ENCODE data around the gene MYH7.
A peak's percentile ranks its signal among the peaks of the same experiment; 100 is the strongest.
"Not testable (repeated sequence)": the region's sequence is repeated elsewhere in the genome, so short reads cannot be mapped to it uniquely, and the experiment has no call there.

MYH7 gene

GRCh38 chr14:23457587-23458445 is 22.4 kb upstream of the MYH7 start:
- TF ChIP-seq ZFX (IDR thresholded peaks at IDR 0.05) (no peak), CTCF (conservative IDR thresholded peaks at IDR 0.05) (no peak)
- no peak overlapping the region for H3K27ac ChIP-seq

GRCh38 chr14:23456883-23457586 is 21.6 kb upstream of the MYH7 start:
- H3K27ac ChIP-seq, result not testable (repeated sequence)
- peak; percentile 32 for TF ChIP-seq CTCF (conservative IDR thresholded peaks at IDR 0.05)

GRCh38 chr14:23454445-23454856 is 19.0 kb upstream of the MYH7 start:
- no peak overlapping the region for H3K27ac ChIP-seq
- no peak for TF ChIP-seq ZFX (IDR thresholded peaks at IDR 0.05)
- TF ChIP-seq CTCF (conservative IDR thresholded peaks at IDR 0.05), result no peak

- no peak for TF ChIP-seq CTCF (conservative IDR thresholded peaks at IDR 0.05)
- no peak for TF ChIP-seq ZFX (IDR thresholded peaks at IDR 0.05)
- no peak overlapping the region for H3K27ac ChIP-seq
Observed at GRCh38 chr14:23452237-23452636, 16.8 kb upstream of the MYH7 start.

DNA sequence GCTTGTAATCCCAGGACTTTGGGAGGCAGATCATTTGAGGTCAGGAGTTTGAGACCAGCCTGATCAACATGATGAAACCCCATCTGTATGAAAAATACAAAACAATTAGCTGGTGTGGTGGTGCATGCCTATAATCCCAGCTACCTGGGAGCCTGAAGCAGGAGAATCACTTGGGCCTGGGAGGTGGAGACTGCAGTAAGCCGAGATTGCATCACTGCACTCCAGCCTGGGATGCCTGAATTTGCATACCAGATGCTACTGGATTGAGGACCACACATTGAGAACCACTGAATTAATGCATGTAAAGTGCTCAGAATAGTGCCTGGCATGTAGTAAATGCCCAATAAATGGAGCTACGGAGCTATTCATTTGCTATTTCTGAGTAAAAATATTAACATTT is 14.9 kb upstream of the MYH7 start:
- H3K27ac ChIP-seq, result no peak overlapping the region
- TF ChIP-seq CTCF (conservative IDR thresholded peaks at IDR 0.05) (no peak), ZFX (IDR thresholded peaks at IDR 0.05) (no peak)

DNA sequence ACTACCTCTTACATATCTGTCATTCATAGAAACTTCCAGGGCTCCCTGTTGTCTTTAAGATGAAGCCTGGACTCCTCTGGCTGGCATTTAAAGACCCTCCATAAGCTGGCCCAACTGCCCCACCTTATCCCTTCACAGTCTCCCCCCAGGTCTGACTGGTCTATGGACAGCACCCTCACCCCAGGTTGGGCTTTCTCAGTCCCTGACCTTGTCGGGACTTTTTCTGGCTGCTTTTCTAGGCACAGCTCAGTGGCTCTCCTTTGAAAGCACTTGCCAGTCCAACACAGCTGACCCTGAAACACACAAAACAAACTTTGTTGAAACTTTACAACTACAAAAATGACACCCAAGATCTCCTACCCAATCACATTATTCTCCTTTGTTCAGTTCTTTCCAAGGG is 13.9 kb upstream of the MYH7 start:
- TF ChIP-seq ZFX (IDR thresholded peaks at IDR 0.05), result no peak
- no peak overlapping the region for H3K27ac ChIP-seq

GRCh38 chr14:23447361-23448350 is 12.2 kb upstream of the MYH7 start:
- H3K27ac ChIP-seq, result no peak overlapping the region

More at GRCh38 chr14:23447361-23448350, 12.2 kb upstream of the MYH7 start:
- no peak for TF ChIP-seq CTCF (conservative IDR thresholded peaks at IDR 0.05)
- TF ChIP-seq ZFX (IDR thresholded peaks at IDR 0.05), result no peak

All from C4-2B (cell line).